OCI-LY7 (cell line): ENCODE measurements around the gene TYMP. TPM values are rescaled to one million over a fixed set of nuclear protein-coding genes. Genes with fewer than 3 reads are reported as not detected.

Source experiments
- BruUV-seq: library from RNA; stranded (reverse); fragments of 400-500 nt; replicated peaks from 2 replicates; lab custom pipeline; 2021; lab: Mats Ljungman, UMichigan
- CTCF ChIA-PET: fragments of 300-600 bp; sonication (Branson Sonifier 250); formaldehyde crosslinking; loops from one replicate; lab custom pipeline; 2022; ENCODE audit warnings: antibody characterized with exemption; ENCODE audit not compliant: unreplicated experiment; lab: Charles Lee
- POLR2A ChIA-PET: fragments of 300-600 bp; sonication (Branson Sonifier 250); formaldehyde crosslinking; loops from one replicate; lab custom pipeline; 2022; ENCODE audit warnings: antibody characterized with exemption; lab: Charles Lee
- DNase-seq: peaks from one replicate; pipeline ENCODE4 v3.0.0-alpha.2; 2015; ENCODE audit warnings: low spot score
- H2AFZ ChIP-seq: fragments of 200-600 bp; sonication (generic), shearing (Covaris generic); 2 replicates; pipeline ENCODE4 v1.6.1; 2014; ENCODE audit warnings: mild to moderate bottlenecking, antibody characterized with exemption, low read length, moderate library complexity
- H3K27ac ChIP-seq: fragments of 200-600 bp; sonication (generic); 2 replicates; pipeline ENCODE4 v1.5.1; 2014; ENCODE audit warnings: mixed run types, low read depth, mild to moderate bottlenecking, moderate library complexity, low read length, inconsistent platforms; ENCODE audit not compliant: poor library complexity, severe bottlenecking
- H3K36me3 ChIP-seq: fragments of 200-600 bp; sonication (generic); 2 replicates; pipeline ENCODE4 v1.6.1; 2014; ENCODE audit warnings: mild to moderate bottlenecking, antibody characterized with exemption, low read length, moderate library complexity, mixed read lengths; ENCODE audit not compliant: insufficient read depth
- H3K4me1 ChIP-seq: fragments of 200-600 bp; sonication (generic); 2 replicates; pipeline ENCODE4 v1.5.1; 2014; ENCODE audit warnings: mild to moderate bottlenecking, low read length; ENCODE audit not compliant: insufficient read depth, poor library complexity, severe bottlenecking
- H3K4me2 ChIP-seq: fragments of 200-600 bp; sonication (generic); 2 replicates; pipeline ENCODE4 v1.6.1; 2014; ENCODE audit warnings: mild to moderate bottlenecking, low read length
- H3K4me3 ChIP-seq: fragments of 200-600 bp; sonication (generic); 2 replicates; pipeline ENCODE4 v1.5.1; 2014; ENCODE audit warnings: mild to moderate bottlenecking, low read depth, low read length; ENCODE audit not compliant: poor library complexity, severe bottlenecking
- H3K79me2 ChIP-seq: fragments of 200-600 bp; sonication (generic); 2 replicates; pipeline ENCODE4 v1.6.1; 2016; ENCODE audit warnings: low read depth, mild to moderate bottlenecking, low read length, moderate library complexity, mixed read lengths; ENCODE audit not compliant: insufficient read depth
- H3K9me2 ChIP-seq: fragments of 200-600 bp; sonication (generic); 2 replicates; pipeline ENCODE4 v1.6.1; 2016; ENCODE audit warnings: mild to moderate bottlenecking, low read length, mixed read lengths; ENCODE audit not compliant: insufficient read depth
- H3K9me3 ChIP-seq: fragments of 200-600 bp; sonication (generic); 2 replicates; pipeline ENCODE4 v1.6.1; 2014; ENCODE audit warnings: mild to moderate bottlenecking, mixed run types, low read length, mixed read lengths
- H4K20me1 ChIP-seq: fragments of 200-600 bp; sonication (generic); 2 replicates; pipeline ENCODE4 v1.6.1; 2014; ENCODE audit warnings: mild to moderate bottlenecking, antibody characterized with exemption, low read length, moderate library complexity, mixed read lengths; ENCODE audit not compliant: insufficient read depth
- EZH2phosphoT487 ChIP-seq: fragments of 200-600 bp; sonication (generic); IDR thresholded peaks from 2 replicates; pipeline ENCODE4 v1.6.1; 2018; ENCODE audit warnings: low read depth, borderline replicate concordance, mild to moderate bottlenecking, mixed run types, antibody characterized with exemption, low read length, moderate library complexity, mixed read lengths
- intact Hi-C: fragments of 100-400 bp; cut with micrococcal nuclease; formaldehyde crosslinking; loops from one replicate; pipeline ENCODE4 v1.10.0; 2022; ENCODE audit not compliant: unreplicated experiment
- total RNA-seq, 2 experiments: library from RNA; depleted of rRNA in 1 of 2; stranded (reverse); fragments of >200 nt in 1 of 2; shearing (Covaris generic) in 1 of 2; gene quantifications; 2 replicates each; pipeline ENCODE4 v1.2.3, GENCODE V29; 2014 to 2022
- TF ChIP-seq, protein P1 (sequence below): fragments of 200-600 bp; sonication (generic); conservative IDR thresholded peaks from 2 replicates; pipeline ENCODE4 v1.5.1; 2014; ENCODE audit warnings: mild to moderate bottlenecking, antibody characterized with exemption, low read length, moderate library complexity, mixed read lengths

Gene TYMP
- total RNA-seq, 2 experiments from 2014 or later = 3.9 to 4.0 TPM

DNA sequence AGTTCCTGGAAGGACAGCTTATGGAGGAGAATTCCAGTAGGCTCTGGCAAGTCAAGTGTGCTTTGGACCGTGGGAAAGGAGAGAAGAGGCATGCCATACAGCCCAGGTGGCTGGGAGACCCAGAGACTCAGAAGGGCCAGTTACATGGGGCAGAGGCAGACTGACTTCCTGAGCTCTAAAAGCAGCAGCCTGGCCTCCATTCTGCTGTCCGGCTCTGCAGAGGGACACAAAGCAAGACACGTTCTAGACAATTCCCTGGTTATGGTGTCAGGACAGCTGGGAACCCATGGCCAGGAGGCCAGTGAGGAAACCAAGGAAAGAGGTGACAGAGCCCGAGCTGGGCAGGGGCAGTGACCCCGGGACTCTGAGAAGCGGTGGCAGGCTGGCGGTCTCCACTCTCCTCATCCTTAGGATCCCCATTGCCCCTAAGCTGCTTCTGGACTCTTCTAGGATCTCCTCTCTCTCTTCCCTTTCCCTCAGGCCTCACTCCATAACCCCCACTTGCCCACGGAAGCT, 45.7 kb upstream of the TYMP start:
- intact Hi-C loops = no loop called here
- no peak for DNase-seq
- no peak overlapping the region for H2AFZ ChIP-seq
- H4K20me1 ChIP-seq = no peaks in the 10 kb centered on the region
- H3K79me2 ChIP-seq = no peaks in the 10 kb centered on the region
- H3K4me2 ChIP-seq = no peak overlapping the region
- no peak overlapping the region for H3K27ac ChIP-seq
- ChIA-PET CTCF (interaction anchor here (1.0 kb wide), 1 partner anchor 13 kb away, joined by 3 read pairs; the partner anchor contains the start of gene SYCE3), POLR2A (interaction anchor here (1.6 kb wide), 1 partner anchor 10 kb away, joined by 7 read pairs; no protein-coding TSS in a partner anchor)
- H3K36me3 ChIP-seq = peaks cover 92% of the 10 kb centered on the region
- no peak overlapping the region for H3K4me3 ChIP-seq
- peaks cover 13% of the 10 kb centered on the region for H3K4me1 ChIP-seq
- H3K9me3 ChIP-seq = no peaks in the 10 kb centered on the region
- no TSS peak for BruUV-seq
- TF ChIP-seq, protein P1, sequence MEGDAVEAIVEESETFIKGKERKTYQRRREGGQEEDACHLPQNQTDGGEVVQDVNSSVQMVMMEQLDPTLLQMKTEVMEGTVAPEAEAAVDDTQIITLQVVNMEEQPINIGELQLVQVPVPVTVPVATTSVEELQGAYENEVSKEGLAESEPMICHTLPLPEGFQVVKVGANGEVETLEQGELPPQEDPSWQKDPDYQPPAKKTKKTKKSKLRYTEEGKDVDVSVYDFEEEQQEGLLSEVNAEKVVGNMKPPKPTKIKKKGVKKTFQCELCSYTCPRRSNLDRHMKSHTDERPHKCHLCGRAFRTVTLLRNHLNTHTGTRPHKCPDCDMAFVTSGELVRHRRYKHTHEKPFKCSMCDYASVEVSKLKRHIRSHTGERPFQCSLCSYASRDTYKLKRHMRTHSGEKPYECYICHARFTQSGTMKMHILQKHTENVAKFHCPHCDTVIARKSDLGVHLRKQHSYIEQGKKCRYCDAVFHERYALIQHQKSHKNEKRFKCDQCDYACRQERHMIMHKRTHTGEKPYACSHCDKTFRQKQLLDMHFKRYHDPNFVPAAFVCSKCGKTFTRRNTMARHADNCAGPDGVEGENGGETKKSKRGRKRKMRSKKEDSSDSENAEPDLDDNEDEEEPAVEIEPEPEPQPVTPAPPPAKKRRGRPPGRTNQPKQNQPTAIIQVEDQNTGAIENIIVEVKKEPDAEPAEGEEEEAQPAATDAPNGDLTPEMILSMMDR = no peak
- no peak for TF ChIP-seq EZH2phosphoT487
- H3K9me2 ChIP-seq = no peaks in the 10 kb centered on the region

DNA sequence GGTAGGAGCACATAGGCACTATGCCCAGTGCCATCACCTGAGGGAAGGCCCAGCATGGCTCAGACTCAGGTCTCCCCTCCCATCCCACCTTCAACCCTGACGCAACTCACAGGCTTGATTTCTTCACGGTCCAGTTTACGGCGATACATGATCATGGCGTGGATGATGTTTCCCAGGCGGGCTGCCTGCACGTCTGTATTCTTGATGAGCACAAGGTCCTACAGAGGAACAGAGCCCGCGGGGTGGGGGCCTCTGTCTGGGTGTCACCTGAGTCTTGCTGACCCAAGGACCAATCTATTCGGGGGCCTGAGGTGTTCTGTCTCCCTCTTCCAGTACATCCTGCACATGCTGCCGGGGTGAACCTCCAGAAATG, 44.6 kb upstream of the TYMP start:
- no TSS peak for BruUV-seq
- H3K36me3 ChIP-seq = peaks cover 92% of the 10 kb centered on the region
- CTCF ChIA-PET = no interaction called here

More for the DNA sequence above, 44.6 kb upstream of the TYMP start:
- peaks cover 24% of the 10 kb centered on the region for H3K4me1 ChIP-seq
- H3K9me2 ChIP-seq = no peaks in the 10 kb centered on the region
- TF ChIP-seq, protein P1 = no peak
- TF ChIP-seq EZH2phosphoT487 = no peak
- H4K20me1 ChIP-seq = no peaks in the 10 kb centered on the region
- no peak for DNase-seq
- no peak overlapping the region for H3K4me2 ChIP-seq
- H3K27ac ChIP-seq = no peak overlapping the region
- no peak overlapping the region for H2AFZ ChIP-seq
- H3K9me3 ChIP-seq = no peaks in the 10 kb centered on the region
- POLR2A ChIA-PET = interaction anchor here (1.6 kb wide), 1 partner anchor 9 kb away, joined by 7 read pairs; no protein-coding TSS in a partner anchor
- H3K79me2 ChIP-seq = no peaks in the 10 kb centered on the region
- H3K4me3 ChIP-seq = no peak overlapping the region
- intact Hi-C loops = no loop called here
